ENCODE results near the gene CFAP206. TPM values are rescaled to one million over a fixed set of nuclear protein-coding genes. Genes with fewer than 3 reads are reported as not detected.
"Not testable (repeated sequence)": the region's sequence is repeated elsewhere in the genome, so short reads cannot be mapped to it uniquely, and the experiment has no call there.

CFAP206 gene
- total and polyA plus RNA-seq, 8 donors, result 0.59 to 4.3 (median 2.8) TPM

DNA sequence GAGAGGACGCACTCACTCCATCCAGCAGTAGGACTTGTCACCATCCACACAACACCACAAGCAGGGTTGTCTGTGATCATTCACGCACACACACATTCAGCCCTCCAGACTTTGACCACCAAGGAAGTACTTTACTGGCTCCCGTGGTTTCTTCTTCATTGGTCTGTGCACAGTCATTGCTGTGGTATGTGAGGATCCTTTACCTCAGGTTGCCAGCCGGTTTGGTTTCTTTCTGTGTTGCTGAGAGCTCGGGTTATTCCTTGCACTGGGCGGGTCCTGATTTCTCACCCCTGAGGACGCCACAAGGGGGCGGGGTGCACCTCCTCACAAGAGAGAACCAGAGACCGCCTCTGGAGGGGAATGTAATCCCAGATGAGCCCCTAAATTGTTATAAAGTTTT lies 76.2 kb downstream of the CFAP206 start:
- intact Hi-C loops (cut with DNase I), result no loop called here
- no peaks in the 10 kb centered on the region for H3K27me3 ChIP-seq
- peaks cover 0 to under 1% of the 10 kb centered on the region in 2 donors for H3K36me3 ChIP-seq
- peaks cover 0 to 29% of the 10 kb centered on the region in 2 donors for H3K4me1 ChIP-seq
- H3K27ac ChIP-seq, result no peak overlapping the region
- TF ChIP-seq CTCF (IDR thresholded peaks at IDR 0.05), result no peak
- H3K4me3 ChIP-seq, result no peak overlapping the region
- DNase-seq, result no peak
- no peak for ATAC-seq
- no peaks in the 10 kb centered on the region for H3K9me3 ChIP-seq

DNA sequence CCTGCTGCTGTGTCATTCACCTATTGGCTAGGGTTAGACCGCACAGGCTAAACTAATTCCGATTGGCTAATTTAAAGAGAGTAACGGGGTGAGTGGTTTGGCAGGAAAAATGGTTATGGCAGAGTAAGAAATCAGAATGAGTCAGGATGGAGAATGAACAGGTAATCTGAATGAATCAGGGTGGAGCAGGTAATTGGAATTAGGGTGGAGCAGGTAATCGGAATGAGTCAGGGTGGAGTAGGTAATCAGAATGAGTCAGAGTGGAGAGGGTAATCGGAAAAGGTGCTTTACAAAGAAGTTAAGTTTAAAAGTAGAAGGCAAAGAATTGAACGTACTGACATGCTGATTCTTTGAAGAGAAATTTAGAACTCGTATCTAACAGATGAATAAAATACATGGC lies 76.7 kb downstream of the CFAP206 start:
- DNase-seq (no peak), ATAC-seq (no peak)
- H3K4me3 ChIP-seq, result no peak overlapping the region
- no peaks in the 10 kb centered on the region for H3K27me3 ChIP-seq
- H3K36me3 ChIP-seq, result no peaks in the 10 kb centered on the region
- intact Hi-C loops (cut with DNase I), result no loop called here
- no peaks in the 10 kb centered on the region for H3K9me3 ChIP-seq
- TF ChIP-seq CTCF (IDR thresholded peaks at IDR 0.05), result no peak
- H3K4me1 ChIP-seq, result peaks cover 0 to 29% of the 10 kb centered on the region in 2 donors
- H3K27ac ChIP-seq, result no peak overlapping the region

GRCh38 chr6:87487555-87487954 lies 79.8 kb downstream of the CFAP206 start:
- TF ChIP-seq CTCF (IDR thresholded peaks at IDR 0.05), result no peak
- Histone ChIP-seq H3K27ac (no peak overlapping the region), H3K9me3 (no peaks in the 10 kb centered on the region), H3K4me1 (peaks cover 0 to 16% of the 10 kb centered on the region in 2 donors), H3K36me3 (peaks cover 0 to 8% of the 10 kb centered on the region in 2 donors), H3K27me3 (no peaks in the 10 kb centered on the region), H3K4me3 (no peak overlapping the region)
- DNase-seq (no peak), ATAC-seq (no peak)
- intact Hi-C loops (cut with DNase I), result no loop called here

GRCh38 chr6:87489326-87489725 lies 81.6 kb downstream of the CFAP206 start:
- peaks cover 0 to 16% of the 10 kb centered on the region in 2 donors for H3K36me3 ChIP-seq
- ATAC-seq; H3K27me3 ChIP-seq; DNase-seq; H3K27ac ChIP-seq; intact Hi-C loops (cut with DNase I); H3K4me1 ChIP-seq; H3K4me3 ChIP-seq; H3K9me3 ChIP-seq: not testable (repeated sequence)

- H3K4me1 ChIP-seq, result peaks cover 0 to 6% of the 10 kb centered on the region in 2 donors
- no peak overlapping the region for H3K27ac ChIP-seq
- no peak for TF ChIP-seq CTCF (IDR thresholded peaks at IDR 0.05)
- H3K9me3 ChIP-seq, result no peaks in the 10 kb centered on the region
- H3K27me3 ChIP-seq, result no peaks in the 10 kb centered on the region
- intact Hi-C loops (cut with DNase I), result no loop called here
- DNase-seq, result no peak
- peaks cover 0 to 21% of the 10 kb centered on the region in 2 donors for H3K36me3 ChIP-seq
- ATAC-seq, result no peak
- no peak overlapping the region for H3K4me3 ChIP-seq
Observed at GRCh38 chr6:87494761-87495422, 87.1 kb downstream of the CFAP206 start.

- Histone ChIP-seq H3K27me3 (no peaks in the 10 kb centered on the region), H3K4me1 (peaks cover 0 to 6% of the 10 kb centered on the region in 2 donors), H3K36me3 (peaks cover 0 to 34% of the 10 kb centered on the region in 2 donors), H3K9me3 (no peaks in the 10 kb centered on the region), H3K4me3 (no peak overlapping the region), H3K27ac (no peak overlapping the region)
- intact Hi-C loops (cut with DNase I), result no loop called here
- ATAC-seq (no peak), DNase-seq (no peak)
- no peak for TF ChIP-seq CTCF (IDR thresholded peaks at IDR 0.05)
Observed at GRCh38 chr6:87498048-87498447, 90.3 kb downstream of the CFAP206 start.
